Measurements from ENCODE around the gene EIF4G2.

DNA sequence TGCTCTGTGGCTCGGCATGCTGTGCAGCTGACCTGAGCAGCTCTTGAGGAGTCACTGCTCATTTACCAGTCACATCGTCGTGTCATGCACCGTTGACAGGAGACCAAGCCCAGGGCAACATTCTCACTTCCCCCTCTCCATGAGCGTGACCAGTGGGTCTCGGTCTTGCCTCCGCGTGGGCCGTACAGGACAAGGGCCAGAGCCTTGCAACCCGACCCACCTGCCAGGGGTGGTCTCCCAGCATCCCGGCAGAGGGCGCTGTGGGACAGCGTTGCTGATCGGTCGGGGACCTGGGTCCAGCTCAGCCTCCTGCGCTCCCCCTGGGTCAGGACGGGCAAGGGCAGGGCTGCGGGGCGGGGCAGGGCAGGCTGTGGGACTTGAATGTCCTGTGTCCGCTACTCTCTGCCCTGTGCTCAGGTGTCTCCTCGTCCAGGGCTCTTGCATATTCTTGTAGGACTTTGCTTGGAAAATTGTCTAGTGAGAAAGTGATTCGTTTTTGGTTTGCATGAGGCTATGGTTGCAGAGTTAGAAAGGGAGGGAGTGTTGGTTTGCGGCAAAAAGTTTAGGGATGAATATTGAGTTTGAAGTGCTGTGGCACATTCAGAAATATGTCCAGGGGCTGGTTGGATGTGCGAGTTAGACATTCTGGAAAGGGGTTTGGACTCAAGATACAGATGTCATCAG lies 16.2 kb downstream of the EIF4G2 start:
- TF ChIP-seq POLR2AphosphoS5 (IDR thresholded peaks at IDR 0.05) = peak; percentile 41 to 81 (median 62)
- TF ChIP-seq, protein P1, sequence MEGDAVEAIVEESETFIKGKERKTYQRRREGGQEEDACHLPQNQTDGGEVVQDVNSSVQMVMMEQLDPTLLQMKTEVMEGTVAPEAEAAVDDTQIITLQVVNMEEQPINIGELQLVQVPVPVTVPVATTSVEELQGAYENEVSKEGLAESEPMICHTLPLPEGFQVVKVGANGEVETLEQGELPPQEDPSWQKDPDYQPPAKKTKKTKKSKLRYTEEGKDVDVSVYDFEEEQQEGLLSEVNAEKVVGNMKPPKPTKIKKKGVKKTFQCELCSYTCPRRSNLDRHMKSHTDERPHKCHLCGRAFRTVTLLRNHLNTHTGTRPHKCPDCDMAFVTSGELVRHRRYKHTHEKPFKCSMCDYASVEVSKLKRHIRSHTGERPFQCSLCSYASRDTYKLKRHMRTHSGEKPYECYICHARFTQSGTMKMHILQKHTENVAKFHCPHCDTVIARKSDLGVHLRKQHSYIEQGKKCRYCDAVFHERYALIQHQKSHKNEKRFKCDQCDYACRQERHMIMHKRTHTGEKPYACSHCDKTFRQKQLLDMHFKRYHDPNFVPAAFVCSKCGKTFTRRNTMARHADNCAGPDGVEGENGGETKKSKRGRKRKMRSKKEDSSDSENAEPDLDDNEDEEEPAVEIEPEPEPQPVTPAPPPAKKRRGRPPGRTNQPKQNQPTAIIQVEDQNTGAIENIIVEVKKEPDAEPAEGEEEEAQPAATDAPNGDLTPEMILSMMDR (IDR thresholded peaks at IDR 0.05 in 8 of 11, conservative IDR thresholded peaks at IDR 0.05 in 3 of 11) = peak; percentile 85 to 94 (median 92)

All from spleen (tissue), 7 donors.